ENCODE data around the gene CEMIP2. TPM values are rescaled to one million over a fixed set of nuclear protein-coding genes. Genes with fewer than 3 reads are reported as not detected.
A peak's percentile ranks its signal among the peaks of the same experiment; 100 is the strongest.
"Not testable (repeated sequence)": the region's sequence is repeated elsewhere in the genome, so short reads cannot be mapped to it uniquely, and the experiment has no call there.

CEMIP2 gene
- total RNA-seq, 1 donor from 2014 or later = 30.5 TPM

- DNase-seq (ENCODE audit: low read depth) = no peak
These were observed 87.1 kb downstream of the CEMIP2 start for GRCh38 chr9:71681104-71681707.

DNA sequence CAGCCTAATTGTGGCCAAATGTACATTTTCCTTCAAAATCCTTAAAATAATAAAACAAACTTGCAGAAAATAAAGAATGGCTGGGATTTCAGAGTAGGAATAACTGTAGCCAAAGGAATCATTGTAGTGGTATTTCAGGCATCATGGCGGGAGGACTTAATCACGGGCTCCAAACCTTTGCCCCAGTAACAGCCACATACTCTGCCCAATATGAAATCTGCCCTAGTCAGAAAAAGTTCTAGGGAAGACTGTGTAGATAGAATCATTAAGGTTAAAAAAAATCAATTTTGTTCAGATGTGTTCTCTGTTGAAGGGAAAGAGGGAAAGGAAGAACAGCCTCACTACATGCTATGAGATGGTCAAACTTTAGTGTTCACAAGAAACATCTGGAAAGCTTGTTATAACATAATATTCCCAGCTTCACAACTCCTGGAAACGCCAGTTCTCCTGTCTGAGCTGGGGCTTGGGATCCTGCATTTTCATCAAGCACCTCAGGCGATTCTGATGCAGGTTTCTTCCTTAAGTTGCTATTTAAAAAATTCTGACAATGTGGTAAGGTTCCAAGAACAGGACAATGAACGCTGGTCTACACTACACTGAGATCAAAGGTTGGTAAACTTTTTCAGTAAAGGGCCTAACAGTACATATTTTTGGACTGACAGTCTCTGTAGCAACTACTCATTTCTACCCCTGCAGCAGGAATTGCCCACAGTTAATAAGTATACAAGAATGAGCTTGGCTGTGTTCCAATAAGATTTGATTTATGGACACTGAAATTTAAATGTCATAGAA, 87.9 kb downstream of the CEMIP2 start:
- peak; percentile 22 for DNase-seq (ENCODE audit: low read depth)

DNA sequence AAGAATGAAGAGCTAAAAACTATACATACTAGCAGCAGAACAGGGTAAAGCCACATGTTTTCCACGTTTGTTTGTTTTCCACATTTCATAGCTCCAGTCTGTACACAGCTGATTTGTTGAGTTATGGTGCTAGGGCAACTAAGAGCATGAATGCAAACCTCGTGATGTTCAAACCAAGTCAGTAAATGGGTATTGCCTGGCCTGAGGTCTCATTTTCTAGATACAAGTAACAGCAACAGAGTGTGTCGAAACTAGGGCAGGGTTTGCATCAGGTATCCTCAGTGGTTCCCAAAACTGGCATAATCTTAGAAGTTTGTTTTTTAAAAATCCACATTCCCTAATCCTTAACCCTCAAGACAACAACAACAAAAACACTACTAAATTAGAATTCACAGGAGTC, 89.3 kb downstream of the CEMIP2 start:
- no peak for DNase-seq (ENCODE audit: low read depth)

GRCh38 chr9:71677209-71677608, 91.1 kb downstream of the CEMIP2 start:
- no peak for DNase-seq (ENCODE audit: low read depth)

DNA sequence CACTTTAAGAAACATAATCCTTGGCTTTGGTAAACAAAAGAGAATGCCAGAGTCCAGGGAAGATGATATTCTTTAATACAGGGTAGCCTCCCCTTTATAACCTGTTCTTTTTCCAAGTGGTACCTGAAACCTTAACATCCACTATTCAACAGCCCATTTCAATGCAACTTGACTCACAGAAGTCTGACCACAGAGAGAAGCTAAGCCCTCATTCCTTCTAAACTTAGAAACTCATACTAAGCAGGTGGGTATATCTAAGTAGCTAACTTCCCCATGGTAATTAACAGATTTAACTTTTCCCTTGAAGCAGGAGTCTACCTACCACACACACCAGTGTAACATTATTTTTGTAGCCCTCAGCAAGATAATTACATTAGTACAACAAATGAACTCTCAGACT, 91.9 kb downstream of the CEMIP2 start:
- DNase-seq (ENCODE audit: low read depth) = peak; percentile 70

GRCh38 chr9:71675857-71676165, 92.5 kb downstream of the CEMIP2 start:
- DNase-seq (ENCODE audit: low read depth) = peak; percentile 68

DNA sequence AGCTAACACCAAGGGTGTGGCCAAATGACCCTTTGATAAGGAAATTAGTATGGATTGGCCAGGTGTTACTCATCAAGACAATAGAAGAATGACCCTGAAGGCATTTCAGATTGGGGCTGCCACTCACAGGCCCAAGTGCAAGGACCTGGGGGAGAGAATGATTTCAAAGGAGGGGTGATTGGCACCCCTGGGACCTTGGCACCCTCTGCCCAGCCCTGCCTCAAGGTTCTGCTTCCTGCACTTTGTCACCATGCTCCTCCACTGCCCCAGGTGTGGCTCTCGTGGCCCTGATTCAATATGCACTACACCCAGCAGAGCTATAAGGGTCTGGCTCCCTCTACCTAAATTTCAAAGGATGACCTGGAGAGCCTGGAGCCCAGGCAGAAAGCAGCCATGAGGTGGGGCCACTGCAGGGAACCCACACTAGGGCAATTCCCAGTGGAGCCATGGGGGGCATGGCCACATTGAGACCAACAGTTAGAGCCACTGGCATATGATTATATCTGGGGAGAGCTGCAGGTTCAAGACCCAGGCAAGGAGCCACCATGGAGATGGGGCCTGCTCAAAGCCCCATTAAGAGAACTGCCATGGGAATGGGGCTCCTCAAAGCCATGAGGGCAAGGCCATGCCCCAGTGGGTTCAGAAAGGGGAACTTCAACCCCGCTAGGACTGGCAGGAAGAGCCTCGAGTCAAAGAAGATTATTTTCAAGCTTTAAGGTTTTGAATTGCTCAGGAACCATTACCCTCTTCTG, 93.0 kb downstream of the CEMIP2 start:
- no peak for DNase-seq (ENCODE audit: low read depth)

GRCh38 chr9:71672573-71672972, 95.7 kb downstream of the CEMIP2 start:
- no peak for DNase-seq (ENCODE audit: low read depth)

DNA sequence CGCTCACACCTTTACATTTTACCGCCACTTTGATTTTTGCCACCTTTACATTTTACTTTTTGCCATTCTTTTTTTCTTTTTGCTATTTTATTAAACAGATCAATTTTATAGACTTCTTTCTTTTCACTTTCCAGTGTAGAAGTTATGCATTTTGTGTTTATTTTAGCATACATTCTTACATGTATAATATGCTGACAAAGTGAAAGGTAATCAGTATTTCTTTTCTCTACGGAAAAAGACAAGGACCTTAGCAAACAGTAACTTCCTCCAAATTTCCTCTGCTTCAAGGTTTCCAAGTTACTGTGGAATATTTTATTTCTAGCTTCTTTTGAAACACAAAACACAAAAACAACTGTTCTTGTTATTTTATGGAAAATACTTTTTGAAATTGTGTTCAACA, 97.0 kb downstream of the CEMIP2 start:
- no peak for DNase-seq (ENCODE audit: low read depth)

DNA sequence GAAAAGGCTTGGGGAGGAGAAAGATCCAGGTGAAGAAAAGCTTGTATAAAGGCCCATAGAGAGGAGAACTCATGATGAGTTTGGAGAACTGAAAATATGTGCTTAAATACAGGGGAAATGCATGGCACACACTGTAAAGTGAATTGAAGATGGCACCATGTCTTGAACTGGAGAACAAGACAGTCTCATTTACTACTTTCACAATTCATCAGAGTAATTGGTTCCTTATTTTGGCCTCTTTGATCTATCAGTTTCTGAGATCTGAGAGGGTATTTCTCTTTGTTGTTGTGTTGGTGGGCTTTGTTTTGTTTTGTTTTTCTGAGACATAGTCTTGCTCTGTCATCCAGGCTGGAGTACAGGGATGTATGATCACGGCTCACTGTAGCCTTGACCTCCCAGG, 98.2 kb downstream of the CEMIP2 start:
- no peak for DNase-seq (ENCODE audit: low read depth)

DNA sequence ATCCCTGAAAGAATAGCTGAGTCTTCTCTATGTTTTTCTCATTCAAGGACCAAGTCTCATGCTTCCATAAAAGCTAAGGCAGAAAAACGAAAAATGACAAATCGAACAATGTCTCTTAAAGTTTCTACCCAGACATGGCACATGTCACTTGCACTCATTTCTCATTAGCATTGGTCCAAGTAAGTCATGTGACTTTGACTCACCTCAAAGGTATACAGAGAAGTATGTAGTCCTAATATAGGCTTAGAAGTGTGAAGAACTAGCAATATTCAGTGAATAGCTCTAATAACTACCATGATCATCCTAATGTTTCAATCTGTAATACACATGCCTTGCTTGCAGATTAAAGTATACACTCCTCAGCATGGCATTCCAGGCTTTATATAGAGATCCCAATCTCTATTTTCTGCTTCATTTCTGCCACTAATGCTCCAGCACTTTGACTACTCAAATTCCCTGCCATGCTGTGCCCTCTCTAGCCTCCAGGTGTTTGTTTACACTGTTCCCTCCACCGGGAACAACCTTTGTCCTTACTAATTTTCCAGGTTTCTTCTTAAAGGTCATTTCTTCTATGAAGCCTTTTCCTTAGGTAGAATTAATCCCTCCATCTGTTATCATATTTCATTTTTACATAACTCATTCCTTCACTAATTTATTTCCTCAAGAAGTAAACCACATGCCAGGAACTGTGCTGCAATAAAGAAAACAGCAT, 98.9 kb downstream of the CEMIP2 start:
- DNase-seq (ENCODE audit: low read depth) = no peak

DNA sequence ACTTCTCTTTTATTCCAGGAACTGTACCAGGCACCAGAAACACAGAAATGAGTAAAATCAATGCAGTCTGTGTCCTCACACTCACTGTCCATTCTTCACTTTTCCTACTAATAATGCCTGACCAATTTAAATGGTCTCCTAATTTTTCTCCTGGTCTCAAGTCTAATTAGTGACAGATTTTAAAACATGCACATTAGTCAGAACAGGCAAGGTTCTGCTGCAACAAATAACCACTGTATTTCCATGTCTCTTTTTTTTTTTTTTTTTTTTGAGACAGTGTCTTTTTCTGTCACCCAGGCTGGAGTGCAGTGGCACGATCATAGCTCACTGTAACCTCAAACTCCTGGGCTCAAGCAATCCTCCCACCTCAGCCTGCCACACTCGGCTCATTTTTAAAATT, 99.6 kb downstream of the CEMIP2 start:
- no peak for DNase-seq (ENCODE audit: low read depth)

- DNase-seq (ENCODE audit: low read depth) = no peak
These were observed 103.1 kb downstream of the CEMIP2 start for GRCh38 chr9:71665247-71665646.

DNA sequence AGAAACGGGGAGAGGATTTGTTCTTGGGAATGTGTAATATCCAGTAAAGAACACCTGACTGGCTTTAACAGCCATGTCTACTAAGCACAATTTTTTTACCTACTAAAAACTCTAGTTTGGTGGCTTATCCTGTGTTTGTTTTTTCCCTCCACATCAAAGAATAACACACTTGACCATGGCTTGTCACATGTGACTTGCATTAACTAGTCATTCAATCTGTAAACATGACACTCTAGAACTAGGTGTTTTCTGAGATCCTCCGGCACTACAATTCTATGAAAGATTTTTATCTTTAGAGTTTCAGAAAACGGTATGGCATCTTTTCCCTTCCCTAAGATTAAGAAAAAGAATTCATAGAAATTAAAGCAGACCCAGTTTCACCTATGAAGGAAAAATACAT, 103.7 kb downstream of the CEMIP2 start:
- no peak for DNase-seq (ENCODE audit: low read depth)

- peak; percentile 78 for DNase-seq (ENCODE audit: low read depth)
These were observed 104.3 kb downstream of the CEMIP2 start for GRCh38 chr9:71663931-71664459.

DNA sequence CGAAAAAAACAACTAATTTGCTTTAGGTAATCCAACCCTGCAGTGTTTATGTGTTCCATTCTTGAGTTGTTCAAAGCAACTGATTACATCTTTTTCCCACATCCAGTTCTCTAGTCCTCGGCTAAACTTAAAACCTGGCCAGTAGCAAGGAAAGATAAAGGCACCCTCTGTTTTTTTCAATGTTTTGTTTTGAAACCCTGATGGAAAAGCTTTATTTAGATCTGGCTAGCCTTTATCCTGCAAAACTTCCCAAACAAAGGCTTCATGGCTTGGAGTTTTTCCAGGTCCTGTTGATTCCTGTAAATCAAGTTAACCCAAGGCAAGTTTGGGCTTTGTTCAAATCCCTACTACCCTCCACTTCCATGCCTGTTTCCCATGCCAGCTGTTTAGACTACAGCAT, 105.1 kb downstream of the CEMIP2 start:
- DNase-seq (ENCODE audit: low read depth) = peak; percentile 86

GRCh38 chr9:71662082-71662481, 106.2 kb downstream of the CEMIP2 start:
- no peak for DNase-seq (ENCODE audit: low read depth)

DNA sequence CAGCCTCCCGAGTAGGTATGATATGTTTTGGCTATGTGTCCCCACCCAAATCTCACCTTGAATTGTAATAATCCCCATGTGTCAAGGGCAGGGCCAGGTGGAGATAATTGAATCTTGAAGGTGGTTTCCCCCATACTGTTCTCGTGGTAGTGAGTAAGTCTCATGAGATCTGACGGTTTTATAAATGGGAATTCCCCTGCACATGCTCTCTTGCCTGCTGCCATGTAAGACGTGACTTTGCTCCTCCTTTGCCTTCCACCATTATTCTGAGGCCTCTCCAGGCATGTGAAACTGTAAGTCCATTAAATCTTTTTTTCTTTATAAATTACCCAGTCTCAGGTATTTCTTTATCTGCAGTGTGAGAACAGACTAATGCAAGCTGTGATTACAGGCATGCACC, 111.0 kb downstream of the CEMIP2 start:
- DNase-seq (ENCODE audit: low read depth) = not testable (repeated sequence)

- DNase-seq (ENCODE audit: low read depth) = no peak
These were observed 111.8 kb downstream of the CEMIP2 start for GRCh38 chr9:71656496-71656895.

DNA sequence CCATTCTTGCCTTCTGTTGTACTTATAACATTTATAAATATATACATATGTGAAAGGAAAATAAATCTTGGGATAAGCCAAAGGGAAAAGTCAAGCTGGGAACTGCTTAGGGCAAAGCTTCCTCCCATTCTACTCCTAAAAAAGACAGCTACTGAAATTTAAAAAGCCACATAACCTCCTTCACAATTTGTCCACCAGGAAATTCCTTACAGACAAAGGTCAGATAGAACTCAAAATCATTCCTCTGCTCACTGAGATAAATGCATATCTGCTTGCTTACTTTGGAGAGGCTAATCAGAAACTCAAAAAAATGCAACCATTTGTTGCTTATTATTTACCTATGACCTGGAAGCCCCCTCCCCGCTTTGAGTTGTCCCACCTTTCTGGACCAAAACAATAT, 112.5 kb downstream of the CEMIP2 start:
- DNase-seq (ENCODE audit: low read depth) = no peak

DNA sequence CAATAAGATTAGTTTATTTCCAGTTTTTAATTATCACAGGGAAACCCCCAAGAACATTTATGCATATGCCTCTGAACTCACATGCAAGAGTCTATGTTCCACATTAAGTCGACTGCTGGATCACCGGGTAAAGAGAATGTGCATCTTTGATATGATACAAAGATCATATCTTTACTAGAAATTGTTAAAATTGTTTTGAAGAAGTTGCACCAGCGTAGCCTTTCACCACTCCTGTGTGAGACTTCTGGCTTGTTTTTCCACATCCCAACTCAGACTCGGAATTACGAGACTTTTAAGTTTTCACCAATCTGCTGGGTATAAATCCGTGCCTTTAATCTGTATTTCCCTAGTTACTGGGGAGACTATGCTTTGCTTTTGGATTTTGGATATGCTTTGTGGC, 113.2 kb downstream of the CEMIP2 start:
- no peak for DNase-seq (ENCODE audit: low read depth)

DNA sequence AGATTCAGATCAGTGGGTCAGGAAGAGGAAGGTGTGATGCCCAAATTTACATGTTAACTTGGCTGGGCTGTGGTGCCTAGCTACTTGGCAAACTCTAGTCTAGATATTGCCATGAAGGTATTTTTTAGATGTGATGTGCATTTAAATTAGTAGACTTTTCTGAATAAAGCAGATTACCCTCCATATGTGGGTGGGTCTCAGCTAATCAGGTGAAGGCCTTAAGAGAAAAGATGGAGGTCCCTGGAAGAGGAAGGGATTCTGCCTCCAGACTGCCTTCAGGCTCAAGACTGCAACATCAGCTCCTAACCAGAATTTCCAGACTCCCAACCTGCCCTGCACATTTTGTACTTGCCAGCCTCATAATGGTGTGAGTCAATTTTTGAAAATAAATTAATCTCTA, 115.8 kb downstream of the CEMIP2 start:
- DNase-seq (ENCODE audit: low read depth) = no peak
